ENCODE results near the gene MOV10L1.

MOV10L1 gene

DNA sequence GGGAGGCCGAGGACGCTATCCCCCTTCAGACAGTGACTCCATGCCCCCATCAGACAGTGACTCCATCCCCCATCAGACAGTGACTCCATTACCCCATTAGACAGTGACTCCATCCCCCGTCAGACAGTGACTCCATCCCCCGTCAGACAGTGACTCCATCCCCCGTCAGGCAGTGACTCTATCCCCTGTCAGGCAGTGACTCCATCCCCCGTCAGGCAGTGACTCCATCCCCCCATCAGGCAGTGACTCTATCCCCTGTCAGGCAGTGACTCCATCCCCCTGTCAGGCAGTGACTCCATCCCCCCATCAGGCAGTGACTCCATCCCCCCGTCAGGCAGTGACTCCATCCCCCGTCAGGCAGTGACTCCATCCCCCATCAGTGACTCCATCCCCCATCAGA, 22.6 kb upstream of the MOV10L1 start:
- no peak for DNase-seq (ENCODE audit: low read depth)
- TF ChIP-seq, protein P1, sequence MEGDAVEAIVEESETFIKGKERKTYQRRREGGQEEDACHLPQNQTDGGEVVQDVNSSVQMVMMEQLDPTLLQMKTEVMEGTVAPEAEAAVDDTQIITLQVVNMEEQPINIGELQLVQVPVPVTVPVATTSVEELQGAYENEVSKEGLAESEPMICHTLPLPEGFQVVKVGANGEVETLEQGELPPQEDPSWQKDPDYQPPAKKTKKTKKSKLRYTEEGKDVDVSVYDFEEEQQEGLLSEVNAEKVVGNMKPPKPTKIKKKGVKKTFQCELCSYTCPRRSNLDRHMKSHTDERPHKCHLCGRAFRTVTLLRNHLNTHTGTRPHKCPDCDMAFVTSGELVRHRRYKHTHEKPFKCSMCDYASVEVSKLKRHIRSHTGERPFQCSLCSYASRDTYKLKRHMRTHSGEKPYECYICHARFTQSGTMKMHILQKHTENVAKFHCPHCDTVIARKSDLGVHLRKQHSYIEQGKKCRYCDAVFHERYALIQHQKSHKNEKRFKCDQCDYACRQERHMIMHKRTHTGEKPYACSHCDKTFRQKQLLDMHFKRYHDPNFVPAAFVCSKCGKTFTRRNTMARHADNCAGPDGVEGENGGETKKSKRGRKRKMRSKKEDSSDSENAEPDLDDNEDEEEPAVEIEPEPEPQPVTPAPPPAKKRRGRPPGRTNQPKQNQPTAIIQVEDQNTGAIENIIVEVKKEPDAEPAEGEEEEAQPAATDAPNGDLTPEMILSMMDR (conservative IDR thresholded peaks at IDR 0.05; ENCODE audit: low read length): no peak
- no peak overlapping the region for H3K4me3 ChIP-seq (ENCODE audit: low read length)

DNA sequence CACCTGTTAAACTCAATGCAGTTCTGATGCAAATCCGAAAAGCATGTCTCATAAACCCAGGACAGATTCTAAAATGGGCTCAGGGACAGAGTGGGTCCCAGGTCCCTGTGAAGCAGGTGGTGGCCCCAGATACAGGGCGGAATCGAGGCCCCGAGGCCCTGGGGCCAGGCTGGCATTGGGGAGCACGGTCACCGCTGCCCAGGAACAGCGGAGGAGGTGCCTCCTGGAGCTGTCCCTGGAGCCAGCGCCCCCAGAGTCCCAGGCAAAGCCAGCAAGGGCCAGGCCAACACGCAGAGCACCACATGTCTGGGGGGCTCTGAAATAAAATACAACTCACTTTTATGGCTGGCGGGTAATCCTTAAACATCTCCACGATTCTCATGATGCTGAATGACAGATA, 21.7 kb upstream of the MOV10L1 start:
- no peak for DNase-seq (ENCODE audit: low read depth)
- H3K4me3 ChIP-seq (ENCODE audit: low read length): no peak overlapping the region
- TF ChIP-seq, protein P1 (conservative IDR thresholded peaks at IDR 0.05; ENCODE audit: low read length): no peak

DNA sequence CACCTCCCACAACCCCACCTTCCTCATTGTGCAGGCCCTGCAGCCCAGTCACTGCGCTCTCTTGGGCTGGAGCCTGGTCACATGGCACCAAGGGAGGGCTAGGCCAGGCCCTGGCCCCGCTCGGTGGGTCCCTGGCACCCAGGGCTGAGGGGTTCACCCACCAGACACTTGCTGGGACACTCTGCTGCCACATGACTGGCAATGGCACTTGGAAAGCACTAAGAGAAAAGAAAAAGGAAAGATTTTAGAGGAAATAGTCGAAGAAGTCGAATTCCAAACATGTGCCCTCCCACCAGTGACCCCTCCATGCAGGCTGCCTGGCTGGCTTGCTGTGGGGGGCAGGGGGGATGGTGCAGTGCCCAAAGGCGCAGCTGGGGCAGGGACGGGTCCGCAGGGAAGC, 19.4 kb upstream of the MOV10L1 start:
- H3K4me3 ChIP-seq (ENCODE audit: low read length): no peak overlapping the region
- TF ChIP-seq, protein P1 (conservative IDR thresholded peaks at IDR 0.05; ENCODE audit: low read length): no peak
- DNase-seq (ENCODE audit: low read depth): no peak

DNA sequence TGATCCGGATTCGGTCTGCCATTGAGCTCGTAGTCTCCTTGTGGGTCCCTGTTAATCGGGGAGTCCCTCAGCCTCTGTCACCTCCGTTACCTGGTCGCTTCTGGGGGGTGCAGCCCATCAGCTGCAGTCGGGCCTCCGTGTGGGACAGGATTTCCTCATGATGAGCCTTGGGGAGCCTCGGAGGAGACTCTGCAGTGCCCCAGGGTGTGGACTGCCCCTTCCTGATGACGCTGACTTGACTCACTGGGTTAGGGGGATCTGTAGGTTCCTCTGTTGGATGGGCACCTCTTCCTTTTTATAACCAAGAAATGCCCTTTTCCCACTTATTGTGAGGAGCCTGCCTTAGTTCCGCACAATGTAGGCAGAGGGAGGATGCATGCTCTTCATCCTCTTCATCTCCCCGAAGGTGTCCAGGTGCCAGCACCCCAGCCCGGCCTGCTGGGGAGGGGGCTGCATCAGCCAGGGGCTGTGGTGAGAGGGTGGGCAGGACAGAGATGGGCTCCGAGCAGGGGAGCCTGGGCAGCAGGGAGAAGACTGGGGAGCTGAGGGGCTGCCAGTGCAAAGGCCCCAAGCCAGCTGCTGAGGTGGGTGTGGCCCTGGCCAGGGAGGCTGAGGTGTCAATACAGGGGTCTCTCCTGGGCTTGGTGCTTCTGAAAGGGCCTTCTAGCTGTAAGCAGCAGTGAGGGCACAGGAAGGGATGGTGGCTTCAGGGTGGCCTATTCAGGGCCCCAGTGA, 18.2 kb upstream of the MOV10L1 start:
- TF ChIP-seq, protein P1 (conservative IDR thresholded peaks at IDR 0.05; ENCODE audit: low read length): no peak
- no peak overlapping the region for H3K4me3 ChIP-seq (ENCODE audit: low read length)
- no peak for DNase-seq (ENCODE audit: low read depth)

DNA sequence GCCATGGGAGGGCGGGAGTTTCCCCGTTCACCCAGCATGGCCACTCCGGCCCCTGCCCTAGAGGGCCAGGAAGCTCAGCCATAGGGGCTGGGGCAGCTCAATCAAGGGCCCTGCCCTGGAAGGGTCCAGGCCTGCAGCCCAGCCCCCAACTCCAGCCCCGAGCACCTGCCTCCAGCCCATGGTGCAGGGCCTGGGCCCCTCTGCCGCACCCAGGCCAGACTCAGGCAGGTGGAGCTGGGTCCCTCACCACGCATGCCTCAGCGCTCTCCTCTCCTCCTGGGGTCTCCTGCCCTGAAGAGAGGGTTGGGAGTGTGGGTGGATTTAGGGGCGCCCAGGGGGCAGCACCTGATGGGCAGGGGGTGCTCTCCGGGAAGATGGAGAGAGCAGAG, 17.6 kb upstream of the MOV10L1 start:
- H3K4me3 ChIP-seq (ENCODE audit: low read length): no peak overlapping the region
- TF ChIP-seq, protein P1 (conservative IDR thresholded peaks at IDR 0.05; ENCODE audit: low read length): no peak
- no peak for DNase-seq (ENCODE audit: low read depth)

DNA sequence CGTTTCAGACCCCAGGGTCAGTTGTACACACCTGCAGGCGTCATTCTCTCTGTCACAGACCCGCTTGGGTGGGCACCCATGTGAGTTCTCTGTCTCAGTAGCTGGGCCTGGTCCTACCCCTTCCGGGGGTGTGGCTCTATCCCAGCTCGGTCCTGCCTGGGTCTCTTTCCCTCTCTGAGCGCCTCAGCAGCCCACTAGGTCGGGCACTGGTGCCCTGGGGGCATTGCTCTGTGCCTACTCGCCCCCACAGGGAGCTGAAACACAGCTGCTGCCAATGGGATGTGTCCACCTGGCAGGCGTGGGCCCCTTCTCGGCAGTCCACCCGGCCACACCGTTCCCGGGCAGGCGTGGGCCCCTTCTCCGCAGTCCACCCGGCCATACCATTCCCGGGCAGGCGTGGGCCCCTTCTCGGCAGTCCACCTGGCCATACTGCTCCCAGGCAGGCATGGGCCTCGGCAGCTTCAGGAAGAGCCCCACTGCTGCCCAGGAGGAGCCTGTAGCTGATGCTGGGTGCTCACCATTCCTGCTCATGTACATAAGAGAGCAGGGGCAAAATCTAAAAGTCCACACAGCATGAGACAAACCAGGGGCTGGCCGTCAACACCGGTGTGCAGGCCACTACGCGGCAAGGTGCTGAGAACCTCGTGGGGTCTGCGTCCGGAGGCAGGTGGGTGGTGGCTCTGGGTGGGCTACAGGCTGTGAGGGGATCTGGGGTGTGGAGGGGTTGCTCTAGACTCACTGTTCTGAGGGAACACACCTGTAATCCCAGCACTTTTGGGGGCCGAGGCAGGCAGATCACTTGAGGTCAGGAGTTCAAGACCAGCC, 16.9 kb upstream of the MOV10L1 start:
- TF ChIP-seq, protein P1 (conservative IDR thresholded peaks at IDR 0.05; ENCODE audit: low read length): no peak
- no peak for DNase-seq (ENCODE audit: low read depth)
- H3K4me3 ChIP-seq (ENCODE audit: low read length): no peak overlapping the region

DNA sequence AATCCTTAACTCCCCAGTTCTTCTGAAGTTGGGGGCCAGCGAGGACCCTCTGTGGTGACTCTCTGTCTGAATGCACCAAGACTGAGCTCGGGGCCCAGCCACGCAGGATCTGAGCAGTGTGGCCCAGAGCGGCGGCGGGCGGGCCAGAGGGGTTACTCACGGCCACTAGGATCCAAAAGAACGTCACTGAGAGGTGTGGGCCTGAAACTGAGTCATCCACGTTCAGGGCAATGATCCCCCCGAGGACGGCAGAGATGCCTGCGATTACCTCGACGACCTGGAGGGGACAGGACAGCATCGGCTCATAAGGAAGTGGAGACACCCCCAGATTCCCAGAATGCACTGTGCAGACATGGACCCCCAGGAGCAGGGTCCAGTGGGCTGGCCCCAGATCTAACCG, 15.8 kb upstream of the MOV10L1 start:
- no peak overlapping the region for H3K4me3 ChIP-seq (ENCODE audit: low read length)
- TF ChIP-seq, protein P1 (conservative IDR thresholded peaks at IDR 0.05; ENCODE audit: low read length): no peak
- no peak for DNase-seq (ENCODE audit: low read depth)

Data from AG10803 (cell line).